NOMO-1 treated with dmso at 0.1 percent for 144 hours (cell line): ENCODE measurements around the gene SCAANT1.

Experiments used
- DNase-seq: peaks from one replicate; lab custom pipeline; 2025; ENCODE audit not compliant: unreplicated experiment; lab: John Stamatoyannopoulos, UW

Gene SCAANT1

GRCh38 chr3:63911873-63912767 is at the start of gene SCAANT1:
TSS of gene SCAANT1 (minus strand) at chr3:63912383.
- DNase-seq: peak; percentile 68

GRCh38 chr3:63961891-63962290 is 49.7 kb upstream of the SCAANT1 start:
- no peak for DNase-seq

GRCh38 chr3:63960048-63960711 is 48.0 kb upstream of the SCAANT1 start:
- DNase-seq: no peak

GRCh38 chr3:63959146-63959545 is 47.0 kb upstream of the SCAANT1 start:
- no peak for DNase-seq

GRCh38 chr3:63955830-63956545 is 43.8 kb upstream of the SCAANT1 start:
- DNase-seq: no peak

GRCh38 chr3:63955036-63955650 is 43.0 kb upstream of the SCAANT1 start:
- no peak for DNase-seq

GRCh38 chr3:63954182-63954581 is 42.0 kb upstream of the SCAANT1 start:
- no peak for DNase-seq

- no peak for DNase-seq
Measured at GRCh38 chr3:63952248-63952594, 40.0 kb upstream of the SCAANT1 start.

GRCh38 chr3:63951492-63952247 is 39.5 kb upstream of the SCAANT1 start:
- no peak for DNase-seq

- DNase-seq: no peak
Measured at GRCh38 chr3:63950698-63951097, 38.5 kb upstream of the SCAANT1 start.

GRCh38 chr3:63949005-63949404 is 36.8 kb upstream of the SCAANT1 start:
- DNase-seq: no peak

GRCh38 chr3:63947594-63947993 is 35.4 kb upstream of the SCAANT1 start:
- no peak for DNase-seq

- DNase-seq: no peak
Measured at GRCh38 chr3:63946753-63947152, 34.6 kb upstream of the SCAANT1 start.

GRCh38 chr3:63945558-63946096 is 33.4 kb upstream of the SCAANT1 start:
- DNase-seq: no peak

- DNase-seq: no peak
Measured at GRCh38 chr3:63943678-63944077, 31.5 kb upstream of the SCAANT1 start.

GRCh38 chr3:63942528-63942927 is 30.3 kb upstream of the SCAANT1 start:
- DNase-seq: no peak

GRCh38 chr3:63940389-63940757 is 28.2 kb upstream of the SCAANT1 start:
- DNase-seq: no peak

- DNase-seq: peak; percentile 74
Measured at GRCh38 chr3:63937661-63938651, 25.8 kb upstream of the SCAANT1 start.

GRCh38 chr3:63936925-63937324 is 24.7 kb upstream of the SCAANT1 start:
- no peak for DNase-seq
